ENCODE results near the gene TTC13.
A peak's percentile ranks its signal among the peaks of the same experiment; 100 is the strongest.
"Not testable (repeated sequence)": the region's sequence is repeated elsewhere in the genome, so short reads cannot be mapped to it uniquely, and the experiment has no call there.

TTC13 gene

GRCh38 chr1:230978491-230979388 lies at the start of gene TTC13, which contains the start of gene ARV1:
TTC13 (minus strand) TSS chr1:230978861; CDS start chr1:230978830, 31 bp downstream.
ARV1 (plus strand) TSS chr1:230979094; CDS start chr1:230979106, 12 bp downstream.
- peak; percentile 96 for DNase-seq

GRCh38 chr1:231027971-231028370 lies 49.3 kb upstream of the TTC13 start:
- DNase-seq: no peak

- DNase-seq: no peak
Measured at GRCh38 chr1:231027136-231027925, 48.7 kb upstream of the TTC13 start.

- no peak for DNase-seq
Measured at GRCh38 chr1:231026576-231026975, 47.9 kb upstream of the TTC13 start.

- no peak for DNase-seq
Measured at GRCh38 chr1:231023150-231023549, 44.5 kb upstream of the TTC13 start.

- DNase-seq: not testable (repeated sequence)
Measured at GRCh38 chr1:231022543-231022942, 43.9 kb upstream of the TTC13 start.

GRCh38 chr1:231021540-231022031 lies 42.9 kb upstream of the TTC13 start:
- DNase-seq: no peak

- DNase-seq: no peak
Measured at GRCh38 chr1:231020816-231021215, 42.2 kb upstream of the TTC13 start.

GRCh38 chr1:231020139-231020601 lies 41.5 kb upstream of the TTC13 start:
- peak; percentile 27 for DNase-seq

GRCh38 chr1:231019711-231020110 lies 41.0 kb upstream of the TTC13 start:
- DNase-seq: no peak

- no peak for DNase-seq
Measured at GRCh38 chr1:231016966-231017365, 38.3 kb upstream of the TTC13 start.

GRCh38 chr1:231016234-231016633 lies 37.6 kb upstream of the TTC13 start:
- no peak for DNase-seq

- no peak for DNase-seq
Measured at GRCh38 chr1:231013391-231014015, 34.8 kb upstream of the TTC13 start.

GRCh38 chr1:231011963-231012362 lies 33.3 kb upstream of the TTC13 start:
- DNase-seq: no peak

GRCh38 chr1:231011360-231011759 lies 32.7 kb upstream of the TTC13 start:
- DNase-seq: no peak

- not testable (repeated sequence) for DNase-seq
Measured at GRCh38 chr1:231007535-231007934, 28.9 kb upstream of the TTC13 start.

- no peak for DNase-seq
Measured at GRCh38 chr1:231001892-231002291, 23.2 kb upstream of the TTC13 start.

GRCh38 chr1:231000639-231001038 lies 22.0 kb upstream of the TTC13 start:
- DNase-seq: no peak

- no peak for DNase-seq
Measured at GRCh38 chr1:231000201-231000600, 21.5 kb upstream of the TTC13 start.

- no peak for DNase-seq
Measured at GRCh38 chr1:230994860-230995259, 16.2 kb upstream of the TTC13 start.

GRCh38 chr1:230992100-230992774 lies 13.6 kb upstream of the TTC13 start:
- DNase-seq: no peak

- no peak for DNase-seq
Measured at GRCh38 chr1:230987448-230987847, 8.8 kb upstream of the TTC13 start.
